HS-27A (cell line): ENCODE data around the gene HTR3B.

ENCODE experiments used
- DNase-seq: peaks from one replicate; pipeline ENCODE4 v3.0.0-alpha.2; 2012; ENCODE audit warnings: low read depth, missing footprints

The HTR3B gene

GRCh38 chr11:113947994-113948393, 43.4 kb downstream of the HTR3B start:
- DNase-seq: no peak

GRCh38 chr11:113949891-113950290, 45.3 kb downstream of the HTR3B start:
- DNase-seq: no peak

GRCh38 chr11:113951537-113951936, 46.9 kb downstream of the HTR3B start:
- no peak for DNase-seq

- DNase-seq: no peak
These were observed 47.5 kb downstream of the HTR3B start for GRCh38 chr11:113952070-113952469.

GRCh38 chr11:113952588-113952987, 48.0 kb downstream of the HTR3B start:
- DNase-seq: no peak

GRCh38 chr11:113954235-113954634, 49.6 kb downstream of the HTR3B start:
- DNase-seq: no peak

- no peak for DNase-seq
These were observed 52.4 kb downstream of the HTR3B start for GRCh38 chr11:113956986-113957385.

GRCh38 chr11:113960702-113961330, 56.2 kb downstream of the HTR3B start:
- no peak for DNase-seq

GRCh38 chr11:113967361-113967760, 62.8 kb downstream of the HTR3B start:
- no peak for DNase-seq

GRCh38 chr11:113971506-113972195, 67.1 kb downstream of the HTR3B start:
- no peak for DNase-seq

- DNase-seq: no peak
These were observed 70.3 kb downstream of the HTR3B start, which contains the start of gene HTR3A for GRCh38 chr11:113974741-113975470. Gene HTR3A (plus strand): TSS chr11:113975108. CDS start chr11:113975326, 218 bp downstream.

GRCh38 chr11:113977071-113977490, 72.5 kb downstream of the HTR3B start:
- DNase-seq: no peak

GRCh38 chr11:113977701-113978100, 73.1 kb downstream of the HTR3B start:
- DNase-seq: no peak

GRCh38 chr11:113979431-113979830, 74.8 kb downstream of the HTR3B start:
- DNase-seq: no peak

GRCh38 chr11:113980785-113981184, 76.2 kb downstream of the HTR3B start:
- DNase-seq: no peak

GRCh38 chr11:113982306-113982705, 77.7 kb downstream of the HTR3B start:
- no peak for DNase-seq

GRCh38 chr11:113984781-113985180, 80.2 kb downstream of the HTR3B start:
- DNase-seq: no peak

GRCh38 chr11:113985906-113986305, 81.3 kb downstream of the HTR3B start:
- no peak for DNase-seq

- DNase-seq: no peak
These were observed 82.0 kb downstream of the HTR3B start for GRCh38 chr11:113986351-113987140.

GRCh38 chr11:113989381-113989780, 84.8 kb downstream of the HTR3B start:
- no peak for DNase-seq

- no peak for DNase-seq
These were observed 85.3 kb downstream of the HTR3B start for GRCh38 chr11:113989916-113990315.

GRCh38 chr11:113991170-113991569, 86.6 kb downstream of the HTR3B start:
- no peak for DNase-seq
